Stimulated activated naive CD8-positive, alpha-beta T cell treated with anti-CD3 and anti-CD28 coated beads, Interleukin-15, Interleukin-2, amounts not matched to agents 100 ng/mL and 50 ng/mL, for 24 hours (primary cell): Measurements from ENCODE around the gene ACOT12.

Experiments
- H3K27ac Mint-ChIP-seq: one replicate; pipeline ENCODE4 v1.8.0; 2021; ENCODE audit warnings: mild to moderate bottlenecking, mixed read lengths
- H3K27me3 Mint-ChIP-seq: one replicate; pipeline ENCODE4 v1.8.0; 2021; ENCODE audit warnings: mixed read lengths
- H3K36me3 Mint-ChIP-seq: one replicate; pipeline ENCODE4 v1.8.0; 2021; ENCODE audit warnings: low read depth, mixed read lengths
- H3K4me1 Mint-ChIP-seq: one replicate; pipeline ENCODE4 v1.8.0; 2021; ENCODE audit warnings: low read depth, mixed read lengths
- H3K4me3 Mint-ChIP-seq: one replicate; pipeline ENCODE4 v1.8.0; 2021; ENCODE audit warnings: mild to moderate bottlenecking, mixed read lengths
- H3K9me3 Mint-ChIP-seq: one replicate; pipeline ENCODE4 v1.8.0; 2021; ENCODE audit warnings: mixed read lengths

Gene ACOT12

DNA sequence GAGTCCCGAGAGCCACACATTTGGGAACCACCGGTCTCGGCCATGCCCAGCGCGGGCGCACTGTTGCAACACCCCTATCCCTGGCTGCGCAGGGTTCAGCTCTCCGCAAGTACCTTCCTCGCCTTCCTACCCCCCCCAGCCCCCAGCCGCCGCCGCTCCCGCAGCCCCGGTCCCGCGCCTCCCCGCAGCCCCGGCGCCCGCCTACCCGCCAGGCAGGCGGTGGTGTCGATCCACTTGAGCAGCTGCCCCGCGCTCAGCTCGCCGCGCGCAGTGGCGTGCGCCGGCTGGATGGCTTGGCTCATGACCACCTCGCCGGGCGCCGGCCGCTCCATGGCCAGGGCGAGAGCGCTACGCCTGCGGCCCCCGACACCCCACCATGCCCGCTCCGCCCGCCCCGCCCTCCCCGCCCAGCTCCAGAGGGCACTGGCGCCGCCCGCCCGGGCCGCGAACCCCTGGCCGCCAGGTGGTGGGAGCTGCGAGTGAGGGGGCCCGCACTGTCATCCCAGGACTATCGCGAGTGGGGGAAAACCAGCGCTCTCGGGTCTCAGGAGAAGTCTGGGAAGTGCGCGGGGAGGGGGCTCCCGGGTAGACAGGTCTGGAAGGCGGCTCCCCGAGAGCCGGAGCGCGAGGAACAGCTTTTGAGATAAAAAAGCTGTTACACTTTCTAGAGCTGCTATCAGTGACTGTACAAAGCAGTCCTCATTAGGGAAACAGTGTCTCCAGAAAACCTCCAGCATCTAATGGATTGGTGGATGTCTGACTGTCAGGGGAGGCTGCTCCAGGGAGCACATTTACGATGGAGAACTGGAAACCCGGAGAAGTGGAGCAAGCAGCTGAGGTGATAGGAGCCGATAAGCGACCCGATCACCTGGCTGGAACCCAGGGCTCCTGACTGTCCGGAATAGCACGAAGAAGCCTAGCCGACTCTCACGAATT lies at the start of gene ACOT12:
ACOT12 (minus strand) TSS at position 352 of the 936 bp plus-strand sequence; CDS start at position 332, 20 bp downstream.
- Mint-ChIP-seq H3K4me1 (no peaks in the 10 kb centered on the region), H3K36me3 (no peaks in the 10 kb centered on the region), H3K27ac (no peak within 1 kb of the TSS), H3K4me3 (peak within 1 kb of the TSS; percentile 20), H3K9me3 (peaks cover under 1% of the 10 kb centered on the region), H3K27me3 (peaks cover 73% of the 10 kb centered on the region)

DNA sequence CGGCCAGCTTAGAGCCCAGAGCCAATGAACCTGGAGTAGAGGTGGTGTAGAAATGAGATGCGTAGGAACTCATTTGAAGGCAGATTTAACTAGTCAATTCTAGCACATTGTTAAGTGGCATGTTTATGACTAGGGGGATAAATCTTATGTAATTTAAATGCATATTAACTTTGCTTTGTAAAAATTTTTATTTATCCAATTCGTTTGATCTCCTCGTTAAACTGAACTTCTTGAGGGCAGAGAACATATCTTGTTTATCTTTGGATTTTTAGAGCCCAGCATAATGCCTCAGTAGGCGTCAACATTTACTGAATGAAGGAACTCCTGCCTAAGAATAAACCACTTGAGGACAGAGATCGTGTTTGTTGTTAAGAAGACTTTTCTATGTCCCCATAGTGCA lies 41.1 kb upstream of the ACOT12 start:
- Mint-ChIP-seq H3K27me3 (no peaks in the 10 kb centered on the region), H3K4me1 (no peaks in the 10 kb centered on the region), H3K36me3 (no peaks in the 10 kb centered on the region), H3K27ac (no peak overlapping the region), H3K9me3 (no peaks in the 10 kb centered on the region), H3K4me3 (no peak overlapping the region)

DNA sequence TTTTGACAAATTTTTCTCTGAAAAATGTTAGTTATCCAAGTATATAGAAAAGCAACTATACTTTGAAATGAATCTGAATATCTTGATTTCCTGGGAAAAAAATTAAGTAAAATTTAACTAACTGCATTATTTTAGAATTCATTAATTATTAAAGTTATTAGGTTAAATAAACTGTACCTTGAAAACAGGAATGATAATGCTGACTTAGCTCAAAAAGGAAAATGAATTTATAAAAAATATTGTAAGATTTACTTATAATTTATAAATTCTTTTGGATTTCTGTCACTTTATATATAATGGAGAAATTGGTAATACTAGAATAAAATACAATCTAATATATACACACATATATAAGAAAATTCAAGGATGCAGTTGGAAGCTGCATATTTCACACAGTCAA lies 36.1 kb upstream of the ACOT12 start:
- Mint-ChIP-seq H3K4me3 (no peak overlapping the region), H3K36me3 (no peaks in the 10 kb centered on the region), H3K27me3 (no peaks in the 10 kb centered on the region), H3K4me1 (peaks cover 16% of the 10 kb centered on the region), H3K27ac (no peak overlapping the region), H3K9me3 (no peaks in the 10 kb centered on the region)

DNA sequence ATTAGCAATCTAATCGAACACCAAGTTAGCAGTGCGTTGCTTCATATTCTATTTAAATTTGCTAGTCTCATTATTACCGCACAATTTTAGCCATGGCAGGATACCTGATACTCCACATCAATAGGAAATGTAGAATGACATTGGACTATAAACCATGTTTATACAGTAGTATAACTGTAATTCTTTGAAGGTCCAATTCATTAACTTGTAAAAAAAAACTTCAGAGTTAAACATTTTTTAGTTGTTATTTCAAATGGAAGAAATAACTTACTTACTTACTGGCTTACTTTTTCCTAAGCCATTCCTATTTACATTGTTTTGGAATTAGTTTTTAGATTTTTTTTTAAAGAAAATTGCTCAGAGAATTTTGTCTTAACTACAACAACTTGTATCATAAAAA lies 35.4 kb upstream of the ACOT12 start:
- Mint-ChIP-seq H3K9me3 (no peaks in the 10 kb centered on the region), H3K27ac (no peak overlapping the region), H3K4me1 (peaks cover 16% of the 10 kb centered on the region), H3K4me3 (no peak overlapping the region), H3K27me3 (no peaks in the 10 kb centered on the region), H3K36me3 (no peaks in the 10 kb centered on the region)

DNA sequence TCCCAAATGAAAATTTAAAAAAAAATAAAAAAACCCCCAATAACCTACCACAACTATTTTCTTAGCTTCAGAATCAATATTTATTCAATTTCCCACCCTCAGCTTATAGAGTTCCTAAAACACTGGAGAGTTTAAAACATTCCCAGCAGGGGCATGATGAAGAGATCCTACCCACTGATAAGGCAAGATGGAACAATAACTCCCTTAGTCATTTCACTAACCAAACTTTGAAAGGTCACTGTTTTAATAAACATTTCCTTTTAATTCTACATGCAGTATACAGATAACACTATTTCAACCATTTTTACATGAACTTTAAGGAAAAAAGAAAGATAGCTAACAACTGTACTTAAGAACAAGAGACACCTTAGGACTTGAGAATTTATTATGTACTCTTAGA lies 34.9 kb upstream of the ACOT12 start:
- Mint-ChIP-seq H3K4me1 (peaks cover 16% of the 10 kb centered on the region), H3K9me3 (no peaks in the 10 kb centered on the region), H3K36me3 (no peaks in the 10 kb centered on the region), H3K27ac (no peak overlapping the region), H3K4me3 (no peak overlapping the region), H3K27me3 (no peaks in the 10 kb centered on the region)

DNA sequence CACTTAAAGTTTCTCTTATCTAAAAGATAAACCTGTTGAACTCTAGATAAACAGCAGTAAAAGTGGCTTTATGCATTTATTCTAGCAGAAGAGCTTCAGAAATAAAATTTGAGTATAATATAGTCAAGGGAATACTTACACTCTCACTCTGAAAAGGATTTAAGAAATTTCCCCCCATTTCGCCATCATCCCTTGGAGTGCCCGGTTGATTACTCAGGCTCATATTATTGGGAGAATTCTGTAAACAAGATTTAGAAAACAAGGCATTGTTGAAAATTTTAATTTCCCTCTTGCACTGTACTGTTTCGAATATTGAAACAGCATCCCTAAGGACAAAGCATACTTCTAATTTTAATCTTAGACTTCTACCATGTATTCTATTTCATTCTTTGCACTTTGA lies 34.5 kb upstream of the ACOT12 start:
- Mint-ChIP-seq H3K4me3 (no peak overlapping the region), H3K27me3 (no peaks in the 10 kb centered on the region), H3K4me1 (peaks cover 16% of the 10 kb centered on the region), H3K27ac (no peak overlapping the region), H3K9me3 (no peaks in the 10 kb centered on the region), H3K36me3 (no peaks in the 10 kb centered on the region)

DNA sequence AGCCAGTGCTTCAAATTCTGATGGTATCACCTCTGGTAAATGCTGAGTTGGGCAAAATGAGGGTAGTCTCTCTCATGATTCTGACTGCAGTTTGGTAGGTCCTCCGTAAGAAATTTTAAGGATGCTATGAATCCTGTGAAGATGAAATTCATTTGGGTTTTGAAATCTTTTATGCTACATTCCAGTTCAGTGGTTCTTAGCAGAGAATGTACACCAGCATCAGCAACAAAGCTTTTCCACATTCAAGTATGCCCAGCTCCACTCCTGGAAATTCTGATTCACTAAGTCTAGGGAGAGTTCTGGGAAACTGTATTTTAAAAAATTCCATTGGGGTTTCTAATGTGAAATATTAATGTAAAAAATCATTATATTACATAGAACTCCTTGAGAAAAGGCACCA lies 33.6 kb upstream of the ACOT12 start:
- no peaks in the 10 kb centered on the region for H3K9me3 Mint-ChIP-seq
- H3K27me3 Mint-ChIP-seq, result no peaks in the 10 kb centered on the region
- no peak overlapping the region for H3K27ac Mint-ChIP-seq
- peaks cover 16% of the 10 kb centered on the region for H3K4me1 Mint-ChIP-seq
- no peak overlapping the region for H3K4me3 Mint-ChIP-seq
- H3K36me3 Mint-ChIP-seq, result no peaks in the 10 kb centered on the region

DNA sequence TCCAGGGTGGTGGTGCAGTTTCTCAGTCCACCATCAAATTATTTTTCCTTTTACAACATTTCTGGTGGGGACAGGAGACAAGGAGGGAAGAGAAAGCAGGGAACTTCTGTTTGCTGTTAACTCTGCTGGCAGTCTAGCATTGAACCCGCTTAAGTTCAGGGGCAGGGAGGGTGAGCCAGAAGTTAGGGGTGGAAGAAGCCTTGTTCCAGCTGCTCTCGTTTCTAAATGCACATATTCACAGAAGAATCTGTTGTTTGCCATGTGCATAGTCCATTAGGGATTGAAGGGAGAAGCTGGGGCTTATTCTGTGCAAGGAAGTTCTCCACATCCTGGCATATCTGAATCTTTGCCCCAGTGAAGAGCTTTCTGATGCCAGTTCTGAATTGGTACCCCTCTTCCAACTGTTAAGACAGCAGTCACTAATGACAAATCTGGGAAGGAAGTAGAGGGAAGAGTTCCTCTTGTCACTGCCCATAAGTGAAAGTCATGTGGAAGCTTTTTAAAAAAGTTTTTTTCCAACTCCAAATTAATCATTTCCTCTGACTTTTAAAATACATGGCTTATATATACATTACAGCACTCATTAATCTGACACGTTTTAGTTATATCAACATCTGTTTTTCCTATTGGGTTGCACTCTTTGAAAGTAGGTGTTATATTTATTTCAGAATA lies 32.6 kb upstream of the ACOT12 start:
- no peak overlapping the region for H3K4me3 Mint-ChIP-seq
- H3K9me3 Mint-ChIP-seq, result no peaks in the 10 kb centered on the region
- no peak overlapping the region for H3K27ac Mint-ChIP-seq
- no peaks in the 10 kb centered on the region for H3K36me3 Mint-ChIP-seq
- no peaks in the 10 kb centered on the region for H3K27me3 Mint-ChIP-seq
- H3K4me1 Mint-ChIP-seq, result peaks cover 17% of the 10 kb centered on the region

DNA sequence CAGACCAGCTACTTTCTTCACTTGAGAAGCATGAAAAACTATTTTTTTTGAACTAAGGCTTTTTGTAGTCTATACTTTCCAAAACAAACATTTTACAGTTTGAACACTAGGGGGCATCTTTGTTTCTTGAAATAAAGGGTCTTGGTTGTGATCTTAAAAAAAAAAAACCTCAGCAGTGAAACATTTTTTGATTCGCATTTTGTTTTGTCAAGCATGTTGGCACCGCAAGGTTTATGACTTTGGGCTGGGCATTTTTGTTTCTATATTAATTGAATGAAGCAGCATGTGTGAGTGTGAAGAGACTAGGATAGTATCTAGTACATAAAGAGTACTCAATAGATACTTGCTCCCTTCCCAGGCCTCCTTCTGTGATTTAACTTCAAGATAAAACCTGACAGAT lies 31.6 kb upstream of the ACOT12 start:
- no peak overlapping the region for H3K4me3 Mint-ChIP-seq
- H3K9me3 Mint-ChIP-seq, result no peaks in the 10 kb centered on the region
- peaks cover 26% of the 10 kb centered on the region for H3K4me1 Mint-ChIP-seq
- no peak overlapping the region for H3K27ac Mint-ChIP-seq
- peaks cover under 1% of the 10 kb centered on the region for H3K36me3 Mint-ChIP-seq
- no peaks in the 10 kb centered on the region for H3K27me3 Mint-ChIP-seq

DNA sequence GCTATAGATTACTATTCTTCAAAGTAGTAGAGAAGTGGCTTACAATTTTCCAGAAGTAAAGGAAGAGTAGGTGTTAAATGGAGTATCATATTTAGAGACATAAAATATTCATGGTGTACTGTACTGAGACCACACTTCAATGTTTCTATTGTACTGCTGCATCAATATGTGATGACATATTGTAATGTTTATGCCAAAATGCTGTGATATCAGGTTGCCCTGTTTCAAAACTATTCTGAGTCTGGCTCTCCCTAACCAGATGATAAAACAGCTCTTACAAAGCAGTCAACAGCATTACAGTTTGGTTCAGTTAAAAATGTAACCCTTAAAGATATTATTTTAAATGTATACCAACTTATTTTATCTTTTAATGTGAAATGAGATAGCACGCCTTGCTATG lies 30.8 kb upstream of the ACOT12 start:
- H3K36me3 Mint-ChIP-seq, result peaks cover 4% of the 10 kb centered on the region
- no peaks in the 10 kb centered on the region for H3K9me3 Mint-ChIP-seq
- no peaks in the 10 kb centered on the region for H3K27me3 Mint-ChIP-seq
- no peak overlapping the region for H3K27ac Mint-ChIP-seq
- peaks cover 35% of the 10 kb centered on the region for H3K4me1 Mint-ChIP-seq
- no peak overlapping the region for H3K4me3 Mint-ChIP-seq

DNA sequence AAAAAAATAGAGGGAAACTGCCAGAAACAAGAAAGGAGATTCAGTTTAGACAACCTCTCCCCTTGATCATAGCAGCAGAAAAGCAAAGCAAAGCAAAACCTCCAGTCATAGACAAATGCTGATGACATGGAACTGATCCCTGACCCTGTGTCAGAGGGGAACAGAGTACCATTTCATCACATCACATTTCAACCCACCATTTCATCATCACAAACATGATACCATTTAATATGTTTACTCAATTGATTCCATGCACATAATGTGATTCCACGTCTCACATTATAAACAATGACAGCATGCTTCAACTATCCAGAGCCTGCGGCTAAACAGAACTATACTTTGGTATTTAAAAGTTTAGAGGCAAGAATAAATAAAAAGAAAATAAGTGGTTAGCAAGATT lies 28.7 kb upstream of the ACOT12 start:
- Mint-ChIP-seq H3K27me3 (no peaks in the 10 kb centered on the region), H3K9me3 (no peaks in the 10 kb centered on the region), H3K36me3 (peaks cover 9% of the 10 kb centered on the region)

DNA sequence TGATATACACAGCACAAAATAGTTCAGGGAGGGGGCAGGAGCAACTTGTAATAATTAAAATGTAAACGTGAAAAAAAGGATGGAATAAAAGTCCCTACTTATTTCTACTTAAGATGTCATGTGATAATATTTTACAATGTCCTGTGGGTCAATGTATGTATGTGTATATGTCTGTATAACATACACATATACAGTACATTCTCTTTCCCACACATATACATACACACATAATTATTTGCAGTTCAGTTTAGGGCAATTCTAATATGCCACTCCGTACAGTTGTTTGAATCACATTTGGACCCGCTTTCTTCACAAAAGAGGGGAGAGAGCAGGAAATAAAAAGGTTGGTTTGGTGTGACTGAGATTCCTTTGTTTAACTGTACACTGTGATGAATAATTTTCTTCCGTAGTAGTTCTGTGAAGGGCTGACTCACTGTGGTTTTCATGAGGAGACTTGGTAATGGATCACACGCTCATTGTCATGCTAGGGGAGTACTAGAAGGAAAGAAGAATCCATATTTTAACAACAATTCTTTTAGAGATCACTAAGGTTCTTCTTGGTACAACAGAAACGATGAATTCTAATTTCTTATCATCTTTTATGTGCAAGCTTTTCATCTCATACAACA lies 26.2 kb upstream of the ACOT12 start:
- Mint-ChIP-seq H3K27me3 (no peaks in the 10 kb centered on the region), H3K27ac (peak overlapping the region; percentile 68), H3K9me3 (no peaks in the 10 kb centered on the region), H3K4me1 (peaks cover 24% of the 10 kb centered on the region), H3K36me3 (peaks cover 9% of the 10 kb centered on the region), H3K4me3 (no peak overlapping the region)

More for the DNA sequence above, 28.7 kb upstream of the ACOT12 start:
- Mint-ChIP-seq H3K4me3 (no peak overlapping the region), H3K27ac (peak overlapping the region; percentile 59), H3K4me1 (peaks cover 31% of the 10 kb centered on the region)

DNA sequence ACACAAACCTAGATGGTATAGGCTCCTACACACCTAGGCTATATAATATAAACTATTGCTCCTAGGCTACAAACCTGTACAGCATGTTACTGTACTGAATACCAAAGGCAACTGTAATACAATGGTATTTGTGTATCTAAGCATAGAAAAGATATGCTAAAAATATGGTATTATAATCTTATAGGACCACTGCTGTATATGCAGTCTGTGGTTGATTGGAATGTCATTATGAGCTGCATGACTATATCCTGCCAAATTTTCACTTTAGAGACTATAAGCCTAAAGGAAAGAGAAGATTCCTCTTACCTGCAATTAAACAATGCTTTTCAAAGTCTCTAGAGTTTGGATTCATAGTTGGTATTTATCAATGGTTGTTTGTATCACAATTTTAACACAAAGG lies 24.7 kb upstream of the ACOT12 start:
- Mint-ChIP-seq H3K36me3 (peaks cover 9% of the 10 kb centered on the region), H3K4me3 (no peak overlapping the region), H3K27ac (no peak overlapping the region), H3K4me1 (peaks cover 24% of the 10 kb centered on the region), H3K27me3 (no peaks in the 10 kb centered on the region), H3K9me3 (no peaks in the 10 kb centered on the region)

DNA sequence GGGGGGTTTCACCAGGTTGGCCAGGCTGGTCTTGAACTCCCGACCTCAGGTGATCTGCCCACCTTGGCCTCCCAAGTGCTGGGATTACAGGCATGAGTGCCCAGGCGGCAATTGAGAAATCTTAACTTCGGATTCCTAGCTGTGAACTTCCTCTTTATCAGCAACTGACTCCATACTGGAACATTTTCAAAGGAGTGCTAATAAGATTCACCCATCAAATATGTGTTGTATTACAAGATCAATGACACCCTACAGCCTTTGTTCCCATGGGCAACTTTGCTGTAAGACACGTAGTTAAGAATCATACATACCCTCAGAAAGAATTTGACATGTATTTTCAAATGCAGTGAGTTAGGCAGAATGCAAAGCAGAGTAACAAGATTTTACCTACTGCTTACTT lies 23.1 kb upstream of the ACOT12 start:
- Mint-ChIP-seq H3K4me1 (peaks cover 24% of the 10 kb centered on the region), H3K27me3 (no peaks in the 10 kb centered on the region), H3K27ac (no peak overlapping the region), H3K36me3 (peaks cover 9% of the 10 kb centered on the region), H3K4me3 (no peak overlapping the region), H3K9me3 (no peaks in the 10 kb centered on the region)

DNA sequence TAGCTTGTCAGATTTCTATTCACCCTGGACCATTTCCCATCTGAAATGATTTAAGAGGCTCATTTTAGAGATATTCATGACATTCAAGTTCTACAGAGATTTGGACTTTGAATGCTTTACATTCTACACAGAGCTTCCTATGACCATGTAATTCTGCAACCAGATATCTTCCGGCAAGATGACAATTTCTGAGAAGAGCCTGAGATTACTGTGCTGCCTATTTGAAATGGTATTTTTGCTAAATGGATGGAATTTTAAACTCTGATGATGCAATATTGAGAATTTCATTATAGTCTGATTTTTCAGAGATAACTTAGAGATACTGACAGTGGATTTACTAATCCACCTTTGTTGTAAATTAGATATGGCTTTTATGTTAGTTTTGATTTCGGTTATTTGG lies 16.0 kb upstream of the ACOT12 start:
- Mint-ChIP-seq H3K4me3 (no peak overlapping the region), H3K4me1 (no peaks in the 10 kb centered on the region), H3K9me3 (no peaks in the 10 kb centered on the region), H3K27ac (no peak overlapping the region), H3K27me3 (no peaks in the 10 kb centered on the region), H3K36me3 (no peaks in the 10 kb centered on the region)
